Naive B cell (primary cell): Measurements from ENCODE around the gene SRPK1. TPM values are rescaled to one million over a fixed set of nuclear protein-coding genes. Genes with fewer than 3 reads are reported as not detected.
"Not testable (repeated sequence)": the region's sequence is repeated elsewhere in the genome, so short reads cannot be mapped to it uniquely, and the experiment has no call there.

ENCODE experiments used
- ATAC-seq, 2 donors: fragments of 150-1000 bp; cut with Tn5 transposase; 2 replicates each; pipeline ENCODE4 v1.10.0; 2021; ENCODE audit warnings: low read depth in 2 of 2, mild to moderate bottlenecking in 2 of 2, moderate library complexity in 2 of 2
- DNase-seq: peaks from one replicate; pipeline ENCODE4 v3.0.0; 2022
- H3K27ac Mint-ChIP-seq, 6 donors: one replicate each; pipeline ENCODE4 v1.8.0; 2020 to 2022; ENCODE audit warnings: mild to moderate bottlenecking in 6 of 6, mixed read lengths in 6 of 6, moderate library complexity in 5 of 6, inconsistent platforms in 2 of 6
- H3K27me3 Mint-ChIP-seq, 3 donors: one replicate each; pipeline ENCODE4 v1.8.0; 2021 to 2022; ENCODE audit warnings: mixed read lengths in 3 of 3, mild to moderate bottlenecking in 1 of 3
- H3K36me3 Mint-ChIP-seq, 2 donors: one replicate each; pipeline ENCODE4 v1.8.0; 2020 to 2022; ENCODE audit warnings: mixed read lengths in 2 of 2, inconsistent platforms in 1 of 2, mild to moderate bottlenecking in 1 of 2
- H3K4me1 Mint-ChIP-seq, 3 donors: one replicate each; pipeline ENCODE4 v1.8.0; 2020 to 2022; ENCODE audit warnings: mixed read lengths in 3 of 3, inconsistent platforms in 1 of 3, mild to moderate bottlenecking in 1 of 3, moderate library complexity in 1 of 3
- H3K4me3 Mint-ChIP-seq, 8 donors: one replicate each; pipeline ENCODE4 v1.8.0; 2020 to 2022; ENCODE audit warnings: mild to moderate bottlenecking in 8 of 8, mixed read lengths in 8 of 8, moderate library complexity in 8 of 8, inconsistent platforms in 2 of 8
- H3K9me3 Mint-ChIP-seq, 7 donors: one replicate each; pipeline ENCODE4 v1.8.0; 2020 to 2022; ENCODE audit warnings: mixed read lengths in 7 of 7, mild to moderate bottlenecking in 5 of 7, inconsistent platforms in 2 of 7, moderate library complexity in 1 of 7
- polyA plus RNA-seq, 6 donors: library from polyadenylated mRNA; unstranded; fragments of 300-500 nt; fragmentation: Illumina TruSeq; gene quantifications; one replicate each; pipeline ENCODE4 v1.2.3, GENCODE V29; 2021; ENCODE audit warnings: low read depth in 6 of 6

The SRPK1 gene
- polyA plus RNA-seq, 6 donors from 2014 or later = 25.4 to 43.8 (median 37.3) TPM

DNA sequence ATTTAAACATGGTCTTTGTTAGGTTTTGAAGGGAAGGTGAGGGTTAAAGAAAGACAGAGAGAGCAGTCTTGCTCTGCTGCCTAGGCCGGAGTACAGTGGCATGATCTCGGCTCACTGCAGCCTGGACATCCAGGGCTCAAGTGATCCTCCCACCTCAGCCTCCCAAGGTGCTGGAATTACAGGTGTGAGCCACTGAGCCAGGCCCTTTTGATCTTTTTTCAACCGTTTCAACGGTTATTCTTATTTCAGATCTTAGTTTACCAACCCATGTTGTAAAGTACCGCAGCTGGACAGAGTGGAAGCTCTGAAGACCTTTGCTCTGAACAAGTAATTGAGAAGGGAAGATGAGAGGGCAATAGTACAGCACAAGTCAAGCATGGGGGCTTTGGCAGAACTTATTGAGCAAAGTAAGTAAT, 1.2 kb upstream of the SRPK1 start:
- Mint-ChIP-seq H3K36me3 (no peaks in the 10 kb centered on the region), H3K27me3 (no peaks in the 10 kb centered on the region), H3K4me3 (peak overlapping the region; percentile 35 to 95 (median 90)), H3K4me1 (peaks cover 31 to 47% (median 40%) of the 10 kb centered on the region in 3 donors), H3K27ac (peak overlapping the region in 1 of 6 donors; percentile 30), H3K9me3 (no peaks in the 10 kb centered on the region)
- DNase-seq = no peak
- no peak for ATAC-seq

DNA sequence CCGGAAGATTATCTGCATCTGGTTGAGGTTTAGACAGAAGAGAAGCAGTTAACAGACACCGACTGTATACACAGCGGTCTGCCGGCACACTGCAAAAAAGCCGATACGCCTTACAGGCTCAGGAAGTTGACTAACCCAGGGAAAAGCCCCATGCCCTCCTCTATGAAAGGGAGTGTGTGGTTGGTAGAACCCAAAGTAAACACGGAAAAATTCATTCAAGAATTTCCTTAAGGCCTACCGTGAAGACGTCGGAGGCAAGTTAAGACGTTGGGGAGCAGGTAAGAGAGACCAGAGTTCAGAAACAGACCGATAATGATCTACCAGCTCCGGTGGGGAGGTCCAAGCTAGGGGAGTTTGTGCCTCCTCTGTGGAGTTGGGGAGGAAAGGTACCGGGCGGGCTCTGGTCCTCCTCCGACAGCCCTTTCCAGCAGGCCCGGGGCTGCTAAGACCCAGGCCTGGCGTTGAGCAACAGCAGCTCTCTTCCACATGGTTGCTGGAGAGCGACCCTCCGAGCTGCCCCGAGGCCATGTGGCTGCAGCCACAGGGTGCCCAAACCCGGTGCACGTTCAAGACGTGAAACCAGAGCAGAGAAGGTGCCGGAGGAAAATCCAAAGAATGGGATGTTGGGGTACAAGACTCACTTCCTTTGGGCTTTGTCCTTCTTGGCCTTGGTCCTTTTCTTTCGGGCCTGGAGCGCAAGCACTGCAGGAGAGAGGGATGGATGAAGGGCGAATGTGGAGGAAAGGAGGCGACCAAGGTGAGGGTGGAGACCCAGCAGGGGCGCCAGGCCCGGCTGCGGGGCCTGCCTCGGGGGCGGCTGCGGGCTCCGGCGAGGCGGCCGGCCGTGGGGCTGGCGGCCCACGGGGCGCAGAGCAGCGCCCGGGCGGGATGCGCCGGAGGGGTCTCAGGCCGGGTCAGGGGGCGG, 809 bp downstream of the SRPK1 start:
- H3K27me3 Mint-ChIP-seq = no peaks in the 10 kb centered on the region
- peaks cover 31 to 51% (median 47%) of the 10 kb centered on the region in 3 donors for H3K4me1 Mint-ChIP-seq
- ATAC-seq = peak; percentile 43 to 45
- peak; percentile 29 for DNase-seq
- peak overlapping the region; percentile 74 to 93 (median 90) for H3K27ac Mint-ChIP-seq
- no peaks in the 10 kb centered on the region for H3K9me3 Mint-ChIP-seq
- no peaks in the 10 kb centered on the region for H3K36me3 Mint-ChIP-seq
- peak overlapping the region; percentile 91 to 96 (median 94) for H3K4me3 Mint-ChIP-seq

DNA sequence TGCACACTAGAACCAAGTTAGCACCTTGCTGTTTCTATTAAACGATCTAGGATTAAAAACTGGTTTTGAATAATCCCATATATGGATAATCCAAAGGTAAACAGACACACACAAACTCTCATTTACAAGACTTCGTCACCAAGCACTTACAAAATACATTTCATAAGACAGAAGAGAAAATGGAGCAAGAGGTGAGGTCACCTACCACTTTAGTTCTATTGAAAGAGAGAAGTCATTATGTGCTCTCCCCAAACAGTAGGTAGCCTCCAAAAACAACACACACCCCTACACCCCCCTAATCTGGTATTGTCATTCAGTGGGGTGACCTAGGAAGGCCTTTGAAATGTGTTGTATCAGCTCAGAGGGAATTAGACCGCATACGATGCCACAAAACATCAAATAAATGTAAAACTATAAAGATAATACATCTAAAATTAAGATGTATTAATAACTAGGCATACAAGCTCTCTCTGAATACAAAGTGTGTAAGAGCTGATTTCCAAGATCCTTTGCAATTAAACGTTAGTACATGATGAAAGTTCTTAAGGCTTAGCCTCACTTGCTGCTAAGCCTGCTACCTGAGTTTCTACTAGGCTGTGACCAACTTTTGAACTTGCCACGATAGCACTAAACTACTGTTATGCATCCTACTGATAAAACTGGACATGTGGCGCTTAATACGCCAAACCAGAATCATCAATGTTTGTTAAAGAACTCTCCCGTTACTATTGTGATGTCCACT, 1.6 kb downstream of the SRPK1 start:
- Mint-ChIP-seq H3K9me3 (no peaks in the 10 kb centered on the region), H3K4me1 (peaks cover 31 to 51% (median 47%) of the 10 kb centered on the region in 3 donors), H3K27me3 (no peaks in the 10 kb centered on the region), H3K27ac (peak overlapping the region in 5 of 6 donors; percentile 75 to 91 (median 88)), H3K4me3 (peak overlapping the region; percentile 91 to 96 (median 94)), H3K36me3 (no peaks in the 10 kb centered on the region)
- ATAC-seq (peak in 1 of 2 donors; percentile 14), DNase-seq (no peak)

DNA sequence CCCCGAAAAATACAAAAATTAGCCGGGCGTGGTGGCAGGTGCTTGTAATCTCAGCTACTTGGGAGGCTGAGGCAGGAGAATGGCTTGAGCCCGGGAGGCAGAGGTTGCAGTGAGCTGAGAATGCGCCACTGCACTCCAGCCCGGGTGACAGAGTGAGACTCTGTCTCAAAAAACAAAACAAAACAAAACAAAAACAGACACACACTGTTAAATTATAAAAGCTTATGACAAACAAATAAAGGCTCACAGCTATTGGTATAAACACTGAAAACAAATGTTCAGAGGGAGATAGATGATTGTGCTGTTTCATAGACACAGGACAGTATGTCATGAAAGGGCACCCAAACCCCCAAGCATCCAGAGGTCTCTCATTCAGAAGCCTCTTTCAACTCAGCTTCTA, 4.0 kb downstream of the SRPK1 start:
- Mint-ChIP-seq H3K4me3 (peak overlapping the region in 1 of 8 donors; percentile 29), H3K4me1 (peaks cover 25 to 42% (median 42%) of the 10 kb centered on the region in 3 donors), H3K27ac (peak overlapping the region in 2 of 6 donors; percentile 12 to 52)
- not testable (repeated sequence) for ATAC-seq, H3K36me3 Mint-ChIP-seq, DNase-seq, H3K9me3 Mint-ChIP-seq, H3K27me3 Mint-ChIP-seq

DNA sequence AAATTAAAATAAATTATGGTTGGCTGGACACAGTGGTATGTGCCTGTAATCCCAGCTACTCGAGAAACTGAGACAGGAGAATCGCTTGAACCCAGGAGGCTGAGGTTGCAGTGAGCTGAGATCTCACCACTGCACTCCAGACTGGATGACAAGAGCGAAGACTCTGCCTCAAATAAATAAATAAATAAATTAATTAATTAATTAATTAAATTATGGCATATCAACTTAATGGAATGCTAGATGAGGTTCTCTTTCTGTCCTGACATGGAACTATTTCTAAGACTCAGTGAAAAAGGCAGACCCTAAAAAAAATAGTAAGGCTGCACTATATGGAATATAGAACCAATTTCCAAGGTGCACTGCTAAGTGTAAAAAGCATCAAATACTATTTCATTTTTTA, 4.8 kb downstream of the SRPK1 start:
- Mint-ChIP-seq H3K27me3 (no peaks in the 10 kb centered on the region), H3K4me1 (peaks cover 23 to 36% (median 34%) of the 10 kb centered on the region in 3 donors), H3K4me3 (no peak overlapping the region), H3K27ac (no peak overlapping the region), H3K36me3 (peaks cover 1 to 3% of the 10 kb centered on the region in 2 donors), H3K9me3 (peaks cover 0 to 3% (median 1%) of the 10 kb centered on the region in 7 donors)
- DNase-seq = no peak
- ATAC-seq = no peak

DNA sequence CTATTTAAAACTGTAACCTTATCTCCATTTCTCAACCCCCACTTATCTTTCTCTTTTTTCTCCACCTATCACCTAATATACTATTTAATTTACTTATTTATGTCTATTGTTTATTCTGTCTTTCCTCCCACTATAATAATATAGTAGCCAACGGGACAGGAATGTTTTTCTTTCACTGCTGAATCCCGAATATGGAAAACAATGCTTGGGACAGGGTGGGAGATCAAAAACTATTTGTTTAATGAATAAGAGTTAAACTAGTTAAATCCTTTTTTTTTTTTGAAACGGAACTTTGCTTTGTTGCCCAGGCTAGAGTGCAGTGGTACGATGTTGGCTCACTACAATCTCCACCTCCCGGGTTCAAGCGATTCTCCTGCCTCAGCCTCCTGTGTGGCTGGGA, 6.4 kb downstream of the SRPK1 start:
- peaks cover 16 to 30% (median 25%) of the 10 kb centered on the region in 3 donors for H3K4me1 Mint-ChIP-seq
- DNase-seq (no peak), ATAC-seq (no peak)
- peak overlapping the region in 1 of 6 donors; percentile 21 for H3K27ac Mint-ChIP-seq
- H3K4me3 Mint-ChIP-seq = no peak overlapping the region
- H3K9me3 Mint-ChIP-seq = peaks cover 2 to 17% (median 6%) of the 10 kb centered on the region in 7 donors
- peaks cover 9 to 13% of the 10 kb centered on the region in 2 donors for H3K36me3 Mint-ChIP-seq
- no peaks in the 10 kb centered on the region for H3K27me3 Mint-ChIP-seq

DNA sequence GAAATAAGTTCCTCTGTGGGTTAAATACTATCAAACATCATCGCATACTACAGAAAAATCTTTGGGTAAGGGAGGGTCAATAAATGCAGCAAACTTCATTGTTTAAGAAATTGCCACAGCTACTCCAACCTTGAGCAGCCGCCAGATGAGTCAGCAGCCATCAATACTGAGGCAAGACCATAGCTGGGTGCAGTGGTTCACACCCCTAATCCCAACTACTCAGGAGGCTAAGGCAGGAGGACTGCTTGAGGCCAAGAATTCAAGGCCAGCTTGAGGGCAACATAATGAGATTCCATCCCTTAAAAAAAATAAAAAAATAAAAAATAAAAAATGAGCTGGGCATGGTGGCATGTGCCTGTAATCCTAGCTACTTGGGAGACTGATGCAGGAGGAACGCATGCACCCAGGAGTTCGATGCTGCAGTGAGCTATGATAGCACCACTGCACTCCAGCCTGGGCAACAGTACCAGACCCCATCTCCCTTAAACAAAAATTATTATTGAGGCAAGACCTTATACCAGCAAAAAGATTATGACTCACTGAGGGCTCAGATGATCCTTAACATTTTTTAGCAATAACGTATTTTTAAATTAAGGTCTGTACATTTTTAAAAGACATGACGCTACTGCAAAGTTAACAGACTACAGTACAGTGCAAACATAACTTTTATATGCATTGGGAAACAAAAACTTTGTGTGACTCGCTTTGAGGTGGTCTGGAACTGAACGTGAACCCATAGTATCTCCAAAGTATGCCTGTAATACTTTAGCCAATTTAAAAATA, 8.8 kb downstream of the SRPK1 start:
- DNase-seq (no peak), ATAC-seq (no peak)
- Mint-ChIP-seq H3K27ac (no peak overlapping the region), H3K4me3 (no peak overlapping the region), H3K27me3 (no peaks in the 10 kb centered on the region), H3K9me3 (peaks cover 9 to 35% (median 23%) of the 10 kb centered on the region in 7 donors), H3K36me3 (peaks cover 27 to 32% of the 10 kb centered on the region in 2 donors), H3K4me1 (peaks cover 4 to 11% (median 8%) of the 10 kb centered on the region in 3 donors)

DNA sequence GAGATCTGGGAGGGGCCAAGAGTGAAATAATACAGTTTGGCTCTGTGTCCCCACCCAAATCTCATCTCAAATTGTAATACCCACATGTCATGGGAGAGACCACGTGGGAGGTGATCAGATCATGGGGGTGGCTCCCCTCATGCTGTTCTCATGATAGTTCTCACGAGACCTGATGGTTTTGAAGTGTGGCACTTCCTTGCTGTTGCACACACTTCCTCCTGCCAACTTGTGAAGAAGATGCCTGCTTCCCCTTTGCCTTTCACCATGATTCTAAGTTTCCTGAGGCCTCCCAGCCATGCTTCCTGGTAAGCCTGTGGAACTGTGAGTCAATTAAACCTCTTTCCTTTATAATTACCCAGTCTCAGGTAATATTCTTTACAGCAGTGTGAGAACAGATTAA, 11.3 kb downstream of the SRPK1 start:
- not testable (repeated sequence) for H3K4me3 Mint-ChIP-seq, H3K27me3 Mint-ChIP-seq, DNase-seq, ATAC-seq, H3K4me1 Mint-ChIP-seq
- Mint-ChIP-seq H3K9me3 (peaks cover 9 to 35% (median 23%) of the 10 kb centered on the region in 7 donors), H3K27ac (peak overlapping the region in 2 of 6 donors; percentile 15 to 40), H3K36me3 (peaks cover 27 to 32% of the 10 kb centered on the region in 2 donors)

DNA sequence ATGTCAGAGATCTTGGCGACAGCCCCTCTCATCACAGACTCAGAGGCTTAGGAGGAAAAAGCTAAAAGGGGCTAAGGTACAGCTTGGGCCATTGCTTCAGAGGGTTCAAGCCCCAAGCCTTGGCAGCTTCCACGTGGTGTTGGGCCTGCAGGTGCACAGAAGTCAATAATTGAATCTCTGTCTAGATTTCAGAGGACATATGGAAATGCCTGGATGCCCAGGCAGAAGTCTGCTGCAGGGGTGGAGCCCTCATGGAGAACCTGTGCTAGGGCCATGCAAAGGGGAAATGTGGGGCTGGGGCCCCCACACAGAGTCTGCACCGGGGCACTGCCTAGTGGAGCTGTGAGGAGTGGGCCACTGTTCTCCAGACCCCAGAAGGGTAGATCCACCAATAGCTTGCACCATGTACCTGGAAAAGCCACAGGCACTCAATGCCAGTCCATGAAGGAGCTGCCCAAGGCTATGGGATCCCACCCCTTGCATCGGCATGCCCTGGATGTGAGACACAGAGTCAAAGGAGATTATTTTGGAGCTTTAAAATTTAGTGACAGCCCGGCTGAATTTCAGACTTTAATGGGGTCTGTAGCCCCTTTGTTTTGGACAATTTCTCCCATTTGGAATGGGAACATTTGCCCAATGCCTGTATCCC, 12.0 kb downstream of the SRPK1 start:
- peaks cover 27 to 32% of the 10 kb centered on the region in 2 donors for H3K36me3 Mint-ChIP-seq
- DNase-seq, H3K27me3 Mint-ChIP-seq, H3K4me1 Mint-ChIP-seq, ATAC-seq: not testable (repeated sequence)
- peaks cover 9 to 35% (median 23%) of the 10 kb centered on the region in 7 donors for H3K9me3 Mint-ChIP-seq
- H3K27ac Mint-ChIP-seq = peak overlapping the region in 1 of 6 donors; percentile 60
- H3K4me3 Mint-ChIP-seq = peak overlapping the region in 1 of 8 donors; percentile 10

DNA sequence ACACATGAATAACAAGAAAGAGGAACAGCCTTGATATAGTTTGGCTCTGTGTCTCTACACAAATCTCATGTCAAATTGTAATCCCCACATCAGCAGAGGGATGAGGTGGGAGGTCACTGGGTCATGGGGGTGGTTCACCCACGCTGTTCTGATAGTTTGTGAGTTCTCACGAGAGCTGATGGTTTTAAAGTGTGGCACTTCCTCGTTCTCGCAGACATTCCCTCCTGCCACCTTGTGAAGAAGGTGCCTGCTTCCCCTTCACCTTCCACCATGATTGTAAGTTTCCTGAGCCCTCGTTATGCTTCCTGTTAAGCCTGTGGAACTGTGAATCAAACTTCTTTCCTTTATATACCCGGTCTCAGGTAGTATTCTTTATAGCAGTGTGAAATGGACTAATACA, 13.1 kb downstream of the SRPK1 start:
- H3K9me3 Mint-ChIP-seq = peaks cover 9 to 35% (median 23%) of the 10 kb centered on the region in 7 donors
- ATAC-seq (no peak), DNase-seq (no peak)
- H3K36me3 Mint-ChIP-seq = peaks cover 27 to 32% of the 10 kb centered on the region in 2 donors
- peak overlapping the region in 2 of 8 donors; percentile 8 to 44 for H3K4me3 Mint-ChIP-seq
- no peak overlapping the region for H3K27ac Mint-ChIP-seq
- H3K4me1 Mint-ChIP-seq = peaks cover 0 to 8% (median 5%) of the 10 kb centered on the region in 3 donors
- no peaks in the 10 kb centered on the region for H3K27me3 Mint-ChIP-seq

DNA sequence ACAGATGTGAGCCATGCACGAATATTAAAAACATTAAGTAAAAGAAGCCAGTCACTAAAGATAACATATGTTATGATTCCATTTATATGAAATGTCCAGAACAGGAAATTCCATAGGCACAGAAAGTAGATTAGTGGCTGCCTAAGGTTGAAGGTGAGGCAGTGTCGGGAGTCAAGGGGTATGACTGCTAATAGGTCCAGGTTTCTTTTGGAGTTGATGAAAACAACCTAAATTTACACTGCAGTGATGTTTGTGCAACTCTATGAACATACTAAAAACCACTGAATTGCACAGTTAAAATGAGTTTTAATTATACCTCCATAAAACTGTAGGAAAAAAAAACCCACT, 14.4 kb downstream of the SRPK1 start:
- H3K4me1 Mint-ChIP-seq = peaks cover 0 to 8% (median 5%) of the 10 kb centered on the region in 3 donors
- ATAC-seq = no peak
- peak overlapping the region in 1 of 6 donors; percentile 5 for H3K27ac Mint-ChIP-seq
- H3K4me3 Mint-ChIP-seq = no peak overlapping the region
- H3K9me3 Mint-ChIP-seq = peaks cover 9 to 35% (median 23%) of the 10 kb centered on the region in 7 donors
- H3K36me3 Mint-ChIP-seq = peaks cover 27 to 32% of the 10 kb centered on the region in 2 donors
- no peaks in the 10 kb centered on the region for H3K27me3 Mint-ChIP-seq
- DNase-seq = no peak

DNA sequence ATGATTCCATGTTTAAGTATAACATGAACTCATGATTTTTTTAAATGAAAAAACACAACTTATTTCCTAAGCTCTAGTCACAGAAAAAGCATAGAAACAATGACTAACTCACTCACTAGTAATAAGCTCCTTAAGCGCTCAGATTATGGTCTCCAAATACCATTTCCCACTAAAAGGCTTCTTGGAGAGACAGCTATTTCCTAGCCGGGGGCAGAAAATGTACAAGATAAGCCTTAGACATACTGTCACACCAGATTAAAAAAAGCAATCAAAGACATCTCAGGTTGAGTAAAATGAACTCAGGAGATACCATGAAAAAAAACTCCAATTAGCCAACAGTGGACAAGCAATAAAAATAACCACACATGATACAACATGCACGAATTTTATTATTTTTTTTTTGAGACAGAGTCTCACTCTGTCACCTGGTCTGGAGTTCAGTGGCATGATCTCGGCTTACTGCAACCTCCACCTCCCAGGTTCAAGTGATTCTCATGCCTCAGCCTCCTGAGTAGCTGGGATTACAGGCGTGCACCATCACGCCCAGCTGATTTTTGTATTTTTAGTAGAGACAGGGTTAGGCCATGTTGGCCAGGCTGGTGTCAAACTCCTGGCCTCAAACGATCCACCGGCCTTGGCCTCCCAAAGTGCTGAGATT, 14.9 kb downstream of the SRPK1 start:
- H3K27me3 Mint-ChIP-seq = no peaks in the 10 kb centered on the region

More for the DNA sequence above, 14.9 kb downstream of the SRPK1 start:
- H3K27ac Mint-ChIP-seq = peak overlapping the region in 1 of 6 donors; percentile 5
- H3K9me3 Mint-ChIP-seq = peaks cover 7 to 32% (median 19%) of the 10 kb centered on the region in 7 donors
- H3K36me3 Mint-ChIP-seq = peaks cover 24 to 28% of the 10 kb centered on the region in 2 donors
- H3K4me1 Mint-ChIP-seq = peaks cover 4 to 8% (median 6%) of the 10 kb centered on the region in 3 donors
- no peak for ATAC-seq
- no peak overlapping the region for H3K4me3 Mint-ChIP-seq
- DNase-seq = no peak
